WI38 (cell line): ENCODE data around the gene SYCP3.

Experiments
- H3K4me3 ChIP-seq: 2 replicates; pipeline ENCODE4 v1.5.1; 2011; ENCODE audit warnings: low read depth, mild to moderate bottlenecking, control low read depth, low read length
- CTCF ChIP-seq: IDR thresholded peaks from 2 replicates; pipeline ENCODE4 v1.5.1; 2012; ENCODE audit warnings: low read depth, mild to moderate bottlenecking, control low read depth, low read length

Gene SYCP3

GRCh38 chr12:101714877-101715444, 24.3 kb downstream of the SYCP3 start:
- no peak overlapping the region for H3K4me3 ChIP-seq
- no peak for TF ChIP-seq CTCF

- no peak for TF ChIP-seq CTCF
- no peak overlapping the region for H3K4me3 ChIP-seq
Measured at GRCh38 chr12:101713930-101714329, 25.3 kb downstream of the SYCP3 start.

GRCh38 chr12:101713059-101713682, 26.1 kb downstream of the SYCP3 start:
- TF ChIP-seq CTCF, result no peak
- no peak overlapping the region for H3K4me3 ChIP-seq

GRCh38 chr12:101710288-101710687, 29.0 kb downstream of the SYCP3 start:
- no peak for TF ChIP-seq CTCF
- no peak overlapping the region for H3K4me3 ChIP-seq

GRCh38 chr12:101707131-101707782, 32.0 kb downstream of the SYCP3 start:
- TF ChIP-seq CTCF, result no peak
- no peak overlapping the region for H3K4me3 ChIP-seq

GRCh38 chr12:101706403-101706802, 32.9 kb downstream of the SYCP3 start:
- TF ChIP-seq CTCF, result no peak
- no peak overlapping the region for H3K4me3 ChIP-seq

GRCh38 chr12:101703487-101703886, 35.8 kb downstream of the SYCP3 start:
- TF ChIP-seq CTCF, result no peak

More at GRCh38 chr12:101703487-101703886, 35.8 kb downstream of the SYCP3 start:
- no peak overlapping the region for H3K4me3 ChIP-seq
